Activated T-helper 2 cell treated with anti-CD3 and anti-CD28 coated beads, Interferon-gamma antibody, Interleukin-2, Interleukin-4, amounts not matched to agents 10 μg/mL and 5 μg/mL and 100 μg/mL, durations not matched to agents 14 hours and 24 hours and 36 hours (primary cell): ENCODE measurements around the gene IKBKG. TPM values are rescaled to one million over a fixed set of nuclear protein-coding genes. Genes with fewer than 3 reads are reported as not detected.

Source experiments
- DNase-seq: peaks from one replicate; pipeline ENCODE4 v3.0.0; 2021; ENCODE audit warnings: low spot score
- H3K27ac Mint-ChIP-seq: one replicate; pipeline ENCODE4 v1.8.0; 2021; ENCODE audit warnings: mixed read lengths
- H3K27me3 Mint-ChIP-seq: one replicate; pipeline ENCODE4 v1.8.0; 2021; ENCODE audit warnings: low read depth, mixed read lengths
- H3K36me3 Mint-ChIP-seq: one replicate; pipeline ENCODE4 v1.8.0; 2021; ENCODE audit warnings: low read depth, mixed read lengths
- H3K4me1 Mint-ChIP-seq: one replicate; pipeline ENCODE4 v1.8.0; 2021; ENCODE audit warnings: low read depth, mixed read lengths
- H3K4me3 Mint-ChIP-seq: one replicate; pipeline ENCODE4 v1.8.0; 2021; ENCODE audit warnings: low read depth, mild to moderate bottlenecking, moderate library complexity, mixed read lengths
- H3K9me3 Mint-ChIP-seq: one replicate; pipeline ENCODE4 v1.8.0; 2021; ENCODE audit warnings: mixed read lengths
- intact Hi-C: fragments of 100-400 bp; cut with micrococcal nuclease; formaldehyde crosslinking; loops from one replicate; pipeline ENCODE4 v1.15.1; 2023
- total RNA-seq: library from RNA; stranded (reverse); gene quantifications from 2 replicates; pipeline ENCODE4 v1.2.3, GENCODE V29; 2022

IKBKG gene
- total RNA-seq, 1 donor from 2014 or later: 41.7 TPM

GRCh38 chrX:154515090-154515965 lies 32.1 kb upstream of the IKBKG start:
- intact Hi-C loops: loop anchor here (1.0 to 5.0 kb wide), 2 partner anchors 24 to 38 kb away; partner anchors contain the start of gene LAGE3
- DNase-seq: peak; percentile 10

DNA sequence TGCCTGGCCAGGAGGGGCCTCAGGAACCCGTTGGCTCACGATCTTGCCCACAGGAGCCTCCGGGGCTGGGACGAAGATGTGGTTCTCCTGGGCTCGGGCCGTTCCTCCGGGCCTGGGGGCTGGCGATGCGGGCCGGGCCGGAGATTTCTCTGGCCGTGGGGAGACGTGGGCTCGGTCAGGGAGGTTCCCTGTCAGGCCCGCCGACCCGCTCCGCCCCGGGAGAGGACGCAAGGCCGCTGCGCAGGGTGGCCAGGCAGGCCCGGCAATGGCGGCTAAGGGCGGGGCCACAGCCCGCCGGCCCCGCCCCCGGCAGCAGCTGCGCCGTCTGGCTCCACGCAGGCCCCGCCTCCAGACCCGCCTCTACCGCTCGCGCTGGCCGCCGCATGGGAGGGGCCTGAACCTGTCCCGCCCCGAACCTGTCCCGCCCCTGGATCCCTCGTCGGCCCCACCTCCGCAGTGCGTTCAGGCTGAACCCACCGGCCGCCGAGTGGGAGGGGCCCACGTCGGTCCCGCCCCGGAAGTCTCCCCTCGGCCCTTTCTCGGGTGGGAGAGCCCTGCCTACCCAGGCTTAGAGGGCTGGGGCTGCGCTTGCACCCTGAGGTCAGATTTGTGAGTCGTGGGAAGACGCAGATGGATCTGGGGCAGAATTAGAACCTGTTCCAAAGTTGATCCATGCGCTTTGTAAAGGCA lies 31.3 kb upstream of the IKBKG start, which contains the start of gene FAM3A:
Gene FAM3A, minus strand, starts transcription at position 267 of the 690 bp plus-strand sequence. CDS start 460 bp downstream, outside the sequence.
- Mint-ChIP-seq H3K27me3 (no peaks in the 10 kb centered on the region), H3K4me1 (peaks cover 14% of the 10 kb centered on the region), H3K9me3 (no peaks in the 10 kb centered on the region), H3K27ac (peak within 1 kb of the TSS; percentile 86), H3K36me3 (peaks cover 8% of the 10 kb centered on the region), H3K4me3 (peak within 1 kb of the TSS; percentile 85)
- DNase-seq: peak; percentile 84
- intact Hi-C loops: loop anchor here (1.0 to 5.0 kb wide), 2 partner anchors 25 to 39 kb away; partner anchors contain the start of gene LAGE3

More at GRCh38 chrX:154515090-154515965, 32.1 kb upstream of the IKBKG start:
- no peaks in the 10 kb centered on the region for H3K9me3 Mint-ChIP-seq
- no peaks in the 10 kb centered on the region for H3K27me3 Mint-ChIP-seq
- peaks cover 17% of the 10 kb centered on the region for H3K4me1 Mint-ChIP-seq
- peak overlapping the region; percentile 70 for H3K27ac Mint-ChIP-seq
- H3K36me3 Mint-ChIP-seq: peaks cover 12% of the 10 kb centered on the region
- H3K4me3 Mint-ChIP-seq: peak overlapping the region; percentile 84

GRCh38 chrX:154516656-154517100 lies 30.7 kb upstream of the IKBKG start:
- Mint-ChIP-seq H3K36me3 (peaks cover 6% of the 10 kb centered on the region), H3K27me3 (no peaks in the 10 kb centered on the region), H3K27ac (peak overlapping the region; percentile 86), H3K4me3 (peak overlapping the region; percentile 85), H3K4me1 (peaks cover 13% of the 10 kb centered on the region), H3K9me3 (no peaks in the 10 kb centered on the region)
- no peak for DNase-seq
- intact Hi-C loops: loop anchor here (5.0 kb wide), 1 partner anchor 39 kb away; the partner anchor contains the start of gene LAGE3

- H3K9me3 Mint-ChIP-seq: no peaks in the 10 kb centered on the region
- intact Hi-C loops: loop anchor here (5.0 kb wide), 1 partner anchor 40 kb away; the partner anchor contains the start of gene LAGE3
- H3K4me1 Mint-ChIP-seq: peaks cover 13% of the 10 kb centered on the region
- H3K27me3 Mint-ChIP-seq: no peaks in the 10 kb centered on the region
- H3K27ac Mint-ChIP-seq: no peak overlapping the region
- H3K36me3 Mint-ChIP-seq: peaks cover 6% of the 10 kb centered on the region
- no peak for DNase-seq
- H3K4me3 Mint-ChIP-seq: peak overlapping the region; percentile 17
These were observed 30.2 kb upstream of the IKBKG start for GRCh38 chrX:154517101-154517781.

- Mint-ChIP-seq H3K27ac (no peak overlapping the region), H3K4me1 (peaks cover 6% of the 10 kb centered on the region), H3K4me3 (no peak overlapping the region), H3K27me3 (no peaks in the 10 kb centered on the region), H3K9me3 (no peaks in the 10 kb centered on the region), H3K36me3 (no peaks in the 10 kb centered on the region)
- DNase-seq: no peak
- intact Hi-C loops: loop anchor here (5.0 kb wide), 1 partner anchor 42 kb away; the partner anchor contains the start of gene LAGE3
These were observed 28.0 kb upstream of the IKBKG start for GRCh38 chrX:154519389-154519788.

DNA sequence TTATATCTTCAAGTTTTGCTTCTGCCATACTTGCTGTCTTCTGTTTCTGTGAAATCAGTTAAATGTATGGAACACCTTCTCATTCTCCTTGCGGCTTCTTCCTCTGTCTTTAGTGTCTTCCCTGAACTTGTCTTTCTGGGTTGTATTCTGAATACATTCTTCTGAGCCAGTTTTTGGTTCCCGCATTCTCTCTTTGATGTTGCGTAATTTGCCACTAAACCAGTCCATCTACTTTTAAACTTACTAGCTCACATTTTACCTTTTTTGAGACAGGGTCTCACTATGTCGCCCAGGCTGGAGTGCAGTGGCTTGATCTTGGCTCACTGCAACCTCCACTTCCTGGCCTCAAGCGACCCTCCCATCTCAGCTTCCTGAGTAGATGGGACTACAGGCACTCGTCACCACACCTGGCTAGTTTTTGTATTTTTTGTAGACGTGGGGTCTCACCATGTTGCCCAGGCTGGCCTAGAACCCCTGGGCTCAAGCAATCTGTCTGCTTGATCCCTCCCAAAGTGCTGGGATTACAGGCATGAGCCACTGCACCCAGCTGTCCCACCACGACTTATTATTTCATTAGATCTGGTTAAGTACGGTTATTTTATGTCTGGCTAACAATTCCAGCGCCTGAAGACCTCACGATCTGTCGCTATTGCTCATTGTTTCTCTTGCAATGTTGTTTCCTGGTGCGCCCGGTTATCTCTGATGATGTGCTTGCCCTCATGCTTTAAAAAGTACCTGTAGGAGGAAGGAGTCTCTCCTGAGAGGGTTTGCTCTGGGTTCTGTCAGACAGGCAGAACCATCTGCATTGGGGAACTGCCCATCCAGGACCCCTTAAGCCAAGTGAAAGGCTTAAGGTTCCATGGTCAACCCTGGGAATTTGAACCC lies 21.6 kb upstream of the IKBKG start:
- Mint-ChIP-seq H3K9me3 (no peaks in the 10 kb centered on the region), H3K27ac (no peak overlapping the region), H3K4me1 (peaks cover 16% of the 10 kb centered on the region), H3K27me3 (no peaks in the 10 kb centered on the region), H3K36me3 (peaks cover 1% of the 10 kb centered on the region), H3K4me3 (no peak overlapping the region)
- DNase-seq: no peak
- intact Hi-C loops: no loop called here

- Mint-ChIP-seq H3K36me3 (peaks cover 5% of the 10 kb centered on the region), H3K4me1 (peaks cover 16% of the 10 kb centered on the region), H3K9me3 (no peaks in the 10 kb centered on the region), H3K4me3 (no peak overlapping the region), H3K27ac (peak overlapping the region; percentile 22), H3K27me3 (no peaks in the 10 kb centered on the region)
- intact Hi-C loops: no loop called here
- DNase-seq: peak; percentile 50
These were observed 20.3 kb upstream of the IKBKG start for GRCh38 chrX:154526901-154527675.

DNA sequence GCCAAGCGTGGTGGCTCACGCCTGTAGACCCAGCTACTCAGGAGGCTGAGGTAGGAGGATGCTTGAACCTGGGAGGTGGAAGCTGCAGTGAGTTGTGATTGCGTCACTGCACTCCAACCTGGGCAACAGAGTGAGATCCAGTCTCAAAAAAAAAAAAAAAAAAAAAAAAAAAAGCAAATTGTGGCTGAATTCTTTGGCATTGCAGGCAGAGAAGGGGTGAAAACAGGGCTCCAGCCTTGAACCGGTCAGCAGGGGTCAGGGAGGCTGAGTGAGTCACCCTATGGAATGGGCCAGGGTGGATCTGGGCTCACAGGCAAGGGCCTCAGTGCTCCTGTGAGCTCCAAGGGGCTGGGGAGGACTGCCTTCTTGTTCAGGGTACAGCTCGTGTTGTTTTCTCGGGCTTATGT lies 18.2 kb upstream of the IKBKG start:
- H3K36me3 Mint-ChIP-seq: peaks cover 10% of the 10 kb centered on the region
- intact Hi-C loops: no loop called here
- no peaks in the 10 kb centered on the region for H3K27me3 Mint-ChIP-seq
- no peak overlapping the region for H3K27ac Mint-ChIP-seq
- H3K4me1 Mint-ChIP-seq: peaks cover 16% of the 10 kb centered on the region
- no peak for DNase-seq
- no peaks in the 10 kb centered on the region for H3K9me3 Mint-ChIP-seq
- H3K4me3 Mint-ChIP-seq: no peak overlapping the region

GRCh38 chrX:154530286-154530685 lies 17.1 kb upstream of the IKBKG start:
- Mint-ChIP-seq H3K4me1 (peaks cover 16% of the 10 kb centered on the region), H3K9me3 (no peaks in the 10 kb centered on the region), H3K36me3 (peaks cover 16% of the 10 kb centered on the region), H3K4me3 (no peak overlapping the region), H3K27me3 (no peaks in the 10 kb centered on the region), H3K27ac (no peak overlapping the region)
- DNase-seq: no peak
- intact Hi-C loops: loop anchor here (5.0 kb wide), 1 partner anchor 43 kb away; the partner anchor contains the start of gene UBL4A

GRCh38 chrX:154531626-154532025 lies 15.8 kb upstream of the IKBKG start:
- no peak overlapping the region for H3K4me3 Mint-ChIP-seq
- no peaks in the 10 kb centered on the region for H3K27me3 Mint-ChIP-seq
- intact Hi-C loops: loop anchor here (5.0 kb wide), 1 partner anchor 44 kb away; the partner anchor contains the start of gene UBL4A
- peaks cover 16% of the 10 kb centered on the region for H3K36me3 Mint-ChIP-seq
- DNase-seq: no peak
- H3K9me3 Mint-ChIP-seq: no peaks in the 10 kb centered on the region
- H3K27ac Mint-ChIP-seq: no peak overlapping the region
- H3K4me1 Mint-ChIP-seq: peaks cover 6% of the 10 kb centered on the region

DNA sequence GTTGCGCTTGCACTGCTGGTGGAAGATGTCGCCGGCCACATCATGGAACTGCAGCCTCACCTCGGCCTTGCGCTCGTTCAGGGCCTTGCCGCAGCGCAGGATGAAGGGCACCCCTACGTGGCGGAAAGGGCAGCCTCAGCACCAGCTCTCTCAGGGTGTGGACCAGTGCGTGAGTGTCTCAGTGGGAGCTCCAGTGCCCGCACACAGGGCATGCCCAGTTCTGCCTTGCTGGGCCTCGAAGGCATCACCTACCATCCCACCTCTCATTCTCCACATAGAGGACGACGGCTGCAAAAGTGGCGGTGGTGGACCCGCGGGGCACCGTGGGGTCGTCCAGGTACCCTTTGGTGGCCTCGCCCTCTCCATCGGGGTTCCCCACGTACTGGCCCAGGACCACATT lies 14.7 kb upstream of the IKBKG start:
- no peak overlapping the region for H3K27ac Mint-ChIP-seq
- intact Hi-C loops: loop anchor here (5.0 kb wide), 1 partner anchor 45 kb away; the partner anchor contains the start of gene UBL4A
- no peak overlapping the region for H3K4me3 Mint-ChIP-seq
- H3K4me1 Mint-ChIP-seq: peaks cover 2% of the 10 kb centered on the region
- DNase-seq: no peak
- H3K27me3 Mint-ChIP-seq: no peaks in the 10 kb centered on the region
- peaks cover 16% of the 10 kb centered on the region for H3K36me3 Mint-ChIP-seq
- no peaks in the 10 kb centered on the region for H3K9me3 Mint-ChIP-seq
